Keratinocyte (primary cell): Measurements from ENCODE around the gene THRB. TPM values are rescaled to one million over a fixed set of nuclear protein-coding genes. Genes with fewer than 3 reads are reported as not detected.

Experiments used
- DNase-seq: peaks from one replicate; pipeline ENCODE4 v3.0.0-alpha.2; 2011; ENCODE audit warnings: low read depth, missing footprints, low spot score
- FAIRE-seq: peaks from 2 replicates; lab custom pipeline; 2011; peaks lifted over from hg19 to GRCh38; lab: Jason Lieb, UNC
- H2AFZ ChIP-seq: 2 replicates; pipeline ENCODE4 v1.6.0; 2012; ENCODE audit warnings: low read length, control low read depth, inconsistent platforms; ENCODE audit not compliant: control insufficient read depth
- H3K27ac ChIP-seq: 2 replicates; pipeline ENCODE4 v1.5.1; 2011; ENCODE audit warnings: low read length; ENCODE audit not compliant: control insufficient read depth, insufficient read depth
- H3K27me3 ChIP-seq: 3 replicates; pipeline ENCODE4 v1.6.0; 2011; ENCODE audit warnings: low read length; ENCODE audit not compliant: control insufficient read depth, insufficient read depth; ENCODE audit errors: extremely low read depth
- H3K36me3 ChIP-seq, 2 experiments: 2 replicates in 1 of 2; 3 replicates in 1 of 2; pipeline ENCODE4 v1.5.1; 2011; ENCODE audit warnings: low read length in 2 of 2, mild to moderate bottlenecking in 1 of 2; ENCODE audit not compliant: control insufficient read depth in 2 of 2, insufficient read depth in 2 of 2; ENCODE audit errors: extremely low read depth in 1 of 2
- H3K4me1 ChIP-seq: 3 replicates; pipeline ENCODE4 v1.5.1; 2011; ENCODE audit warnings: low read length; ENCODE audit not compliant: control insufficient read depth, insufficient read depth; ENCODE audit errors: extremely low read depth
- H3K4me2 ChIP-seq: 3 replicates; pipeline ENCODE4 v1.6.0; 2011; ENCODE audit warnings: low read depth, low read length; ENCODE audit not compliant: control insufficient read depth, insufficient read depth; ENCODE audit errors: extremely low read depth
- H3K4me3 ChIP-seq, 3 experiments: fragments of 200-600 bp in 1 of 3; sonication (generic) in 1 of 3; 2 replicates in 2 of 3; 3 replicates in 1 of 3; pipeline ENCODE4 v1.5.1; 2011 to 2016; ENCODE audit warnings: low read length in 3 of 3, mild to moderate bottlenecking in 3 of 3, control low read depth in 2 of 3, inconsistent platforms in 1 of 3, low read depth in 1 of 3, mixed read lengths in 1 of 3, mixed run types in 1 of 3, moderate library complexity in 1 of 3; ENCODE audit not compliant: control insufficient read depth in 2 of 3, insufficient read depth in 2 of 3; ENCODE audit errors: extremely low read depth in 1 of 3
- H3K79me2 ChIP-seq: 2 replicates; pipeline ENCODE4 v1.6.0; 2012; ENCODE audit warnings: low read length; ENCODE audit not compliant: control insufficient read depth, insufficient read depth
- H3K9ac ChIP-seq: 3 replicates; pipeline ENCODE4 v1.6.0; 2011; ENCODE audit warnings: low read length; ENCODE audit not compliant: control insufficient read depth, insufficient read depth; ENCODE audit errors: extremely low read depth
- H3K9me1 ChIP-seq: 3 replicates; pipeline ENCODE4 v1.6.0; 2011; ENCODE audit warnings: low read length; ENCODE audit not compliant: control insufficient read depth, insufficient read depth; ENCODE audit errors: extremely low read depth
- H3K9me3 ChIP-seq: 2 replicates; pipeline ENCODE4 v1.5.1; 2012; ENCODE audit warnings: low read depth, low read length; ENCODE audit not compliant: control insufficient read depth
- H4K20me1 ChIP-seq: 3 replicates; pipeline ENCODE4 v1.6.0; 2011; ENCODE audit warnings: low read length; ENCODE audit not compliant: control insufficient read depth, insufficient read depth; ENCODE audit errors: extremely low read depth
- CTCF ChIP-seq, 3 experiments: IDR thresholded peaks in 1 of 3; conservative IDR thresholded peaks in 1 of 3; optimal IDR thresholded peaks in 1 of 3; 2 replicates in 2 of 3; 3 replicates in 1 of 3; pipeline versions ENCODE3 to v1.5.1; 2011; ENCODE audit warnings: low read length in 3 of 3, mild to moderate bottlenecking in 3 of 3, moderate library complexity in 2 of 3, control low read depth in 1 of 3, inconsistent platforms in 1 of 3; ENCODE audit not compliant: insufficient read depth in 2 of 3; ENCODE audit errors: extremely low read depth in 1 of 3
- EZH2 ChIP-seq: IDR thresholded peaks from one replicate; pipeline ENCODE4 v1.6.1; 2012; ENCODE audit warnings: inconsistent platforms, mild to moderate bottlenecking, low read length, moderate library complexity
- dilution Hi-C: fragments of 300-500 bp; cut with MboI; formaldehyde crosslinking; loops from one replicate; pipeline ENCODE4 v1.7.0; 2020; ENCODE audit warnings: low sequenced_read_pairs; ENCODE audit not compliant: extremely low pct_ligation_motif_present
- polyA plus RNA-seq, 5 experiments: library from polyadenylated mRNA; depleted of rRNA in 3 of 5; stranded (reverse) in 3 of 5; stranded (forward) in 1 of 5; unstranded in 1 of 5; fragments of >200 nt; gene quantifications; 1 replicate in 1 of 5; 2 replicates in 3 of 5; 3 replicates in 1 of 5; pipeline versions ENCODE4 v1.2.1 to v1.2.3, GENCODE V29; 2011 to 2012; ENCODE audit warnings: missing spikeins in 2 of 5, low read depth in 1 of 5, low replicate concordance in 1 of 5

THRB gene
- polyA plus RNA-seq, 1 donor (not counting 4 experiments of a cell fraction or from before 2014, with no cell fraction given): 2.6 TPM

GRCh38 chr3:24290596-24290995 lies 204.1 kb downstream of the THRB start:
- H3K9ac ChIP-seq: no peak overlapping the region
- no peaks in the 10 kb centered on the region for H3K9me3 ChIP-seq
- H2AFZ ChIP-seq: no peak overlapping the region
- no peak overlapping the region for H3K4me2 ChIP-seq
- H3K4me3 ChIP-seq: no peak overlapping the region
- dilution Hi-C loops: no loop called here
- no peaks in the 10 kb centered on the region for H3K4me1 ChIP-seq
- FAIRE-seq (no peak), DNase-seq (no peak)
- H3K9me1 ChIP-seq: no peaks in the 10 kb centered on the region
- no peaks in the 10 kb centered on the region for H3K36me3 ChIP-seq
- H3K27ac ChIP-seq: no peak overlapping the region
- no peaks in the 10 kb centered on the region for H3K27me3 ChIP-seq
- no peaks in the 10 kb centered on the region for H4K20me1 ChIP-seq
- H3K79me2 ChIP-seq: no peaks in the 10 kb centered on the region
- TF ChIP-seq CTCF (optimal IDR thresholded peaks at IDR 0.05 in 1 of 3, IDR thresholded peaks at IDR 0.05 in 1 of 3, conservative IDR thresholded peaks at IDR 0.05 in 1 of 3; ENCODE audit: extremely low read depth in 1 of 3, insufficient read depth in 2 of 3, low read length in 3 of 3) (no peak), EZH2 (no peak)

- H3K4me2 ChIP-seq: no peak overlapping the region
- TF ChIP-seq EZH2: no peak
- TF ChIP-seq CTCF (optimal IDR thresholded peaks at IDR 0.05 in 1 of 3, IDR thresholded peaks at IDR 0.05 in 1 of 3, conservative IDR thresholded peaks at IDR 0.05 in 1 of 3; ENCODE audit: extremely low read depth in 1 of 3, insufficient read depth in 2 of 3, low read length in 3 of 3): no peak
- no peak overlapping the region for H3K9ac ChIP-seq
- no peaks in the 10 kb centered on the region for H4K20me1 ChIP-seq
- H3K4me1 ChIP-seq: no peaks in the 10 kb centered on the region
- no peak overlapping the region for H3K27ac ChIP-seq
- H3K9me1 ChIP-seq: no peaks in the 10 kb centered on the region
- no peak overlapping the region for H2AFZ ChIP-seq
- dilution Hi-C loops: no loop called here
- no peaks in the 10 kb centered on the region for H3K79me2 ChIP-seq
- no peaks in the 10 kb centered on the region for H3K27me3 ChIP-seq
- DNase-seq (no peak), FAIRE-seq (no peak)
- H3K9me3 ChIP-seq: no peaks in the 10 kb centered on the region
- no peaks in the 10 kb centered on the region for H3K36me3 ChIP-seq
- no peak overlapping the region for H3K4me3 ChIP-seq
Measured at GRCh38 chr3:24288496-24289236, 206.0 kb downstream of the THRB start.
